Heart left ventricle (tissue), 16 donors: ENCODE measurements around the gene LRRC53. TPM values are rescaled to one million over a fixed set of nuclear protein-coding genes. Genes with fewer than 3 reads are reported as not detected.

Experiments used
- ATAC-seq, 4 donors: fragments of 200-7000 bp; cut with Tn5 transposase; one replicate each; pipeline ENCODE4 v1.9.1; 2020 to 2022; ENCODE audit warnings: moderate library complexity in 4 of 4, mild to moderate bottlenecking in 3 of 4, moderate number of reproducible peaks in 1 of 4
- DNase-seq, 5 donors: peaks; one replicate each; pipeline ENCODE4 v3.0.0-alpha.2; 2020
- H3K27ac ChIP-seq, 12 donors: fragments of 200-600 bp; sonication (generic) in 4 of 12; one replicate each; pipeline versions ENCODE4 v1.5.0 to v1.8.0; 2016 to 2022; ENCODE audit warnings: mild to moderate bottlenecking in 2 of 12
- H3K27me3 ChIP-seq, 9 donors: fragments of 200-600 bp; sonication (generic) in 2 of 9; one replicate each; pipeline versions ENCODE4 v1.5.1 to v1.8.0; 2016 to 2022; ENCODE audit warnings: mild to moderate bottlenecking in 3 of 9
- H3K36me3 ChIP-seq, 9 donors: fragments of 200-600 bp; sonication (generic) in 2 of 9; one replicate each; pipeline versions ENCODE4 v1.5.0 to v1.8.0; 2018 to 2022; ENCODE audit warnings: mild to moderate bottlenecking in 2 of 9
- H3K4me1 ChIP-seq, 12 donors: fragments of 200-600 bp; sonication (generic) in 4 of 12; one replicate each; pipeline versions ENCODE4 v1.5.0 to v1.8.0; 2016 to 2022; ENCODE audit warnings: mild to moderate bottlenecking in 3 of 12
- H3K4me3 ChIP-seq, 12 donors: fragments of 200-600 bp; sonication (generic) in 4 of 12; one replicate each; pipeline versions ENCODE4 v1.5.0 to v1.8.0; 2017 to 2022; ENCODE audit warnings: mild to moderate bottlenecking in 9 of 12, moderate library complexity in 4 of 12
- H3K9me3 ChIP-seq, 12 donors: fragments of 200-600 bp; sonication (generic) in 4 of 12; one replicate each; pipeline versions ENCODE4 v1.5.0 to v1.8.0; 2016 to 2022; ENCODE audit warnings: mild to moderate bottlenecking in 1 of 12
- POLR2A ChIP-seq, 2 donors: fragments of 450-650 bp; IDR thresholded peaks; one replicate each; pipeline ENCODE4 v1.6.1; 2017; ENCODE audit warnings: antibody characterized with exemption in 2 of 2, mild to moderate bottlenecking in 2 of 2, moderate library complexity in 2 of 2
- WGBS, 4 donors: extraction: QIAGEN DNeasy Blood & Tissue Kit in 2 of 4; methylation state at CpG; one replicate each; pipeline versions ENCODE4 v1.1.5 to v1.1.7; 2013 to 2018; 5-methylcytosine and 5-hydroxymethylcytosine counted together
- intact Hi-C, 10 donors: fragments of 100-400 bp; cut with DNase I; formaldehyde crosslinking; loops; one replicate each; pipeline versions ENCODE4 v1.11.1 to v1.14.2; 2022
- polyA plus RNA-seq, 2 donors: library from polyadenylated mRNA; stranded (reverse); fragments of 200-250 nt; gene quantifications; one replicate each; pipeline ENCODE4 v1.2.3, GENCODE V29; 2013
- total RNA-seq, 9 donors: library from RNA; depleted of rRNA in 2 of 9; stranded (reverse); fragments of >200 nt in 2 of 9; fragmentation: NEBNext Ultra II Directional in 3 of 9; extraction: Animal tissue kit (Norgen Biotek cat#: 25700) in 3 of 9; gene quantifications; one replicate each; pipeline versions ENCODE4 v1.1.0 to v1.2.4, GENCODE V29; 2016 to 2023
- TF ChIP-seq, protein P1 (sequence below), 12 donors: fragments of 200-600 bp; sonication (generic) in 4 of 12; IDR thresholded peaks; one replicate each; pipeline versions ENCODE4 v1.5.0 to v1.8.0; 2018 to 2022; ENCODE audit warnings: antibody characterized with exemption in 12 of 12, mild to moderate bottlenecking in 5 of 12
- donor health status: ischemic (EF 13 %, LVEDD 7.1; RV severe dilation, severe dysfunction).
- donor health status: healthy with polysubstance abuse.
- donor health status: DM: no; HTN: yes; CAD: no.
- donor health status: DM: no; HTN: no; CAD: no.
- donor health status: ischemic (EF 25% LVEDD 6.9; RV normal size, moderate dysfunction).
- donor health status: ischemic (EF 25% LVEDD 5.7; RV mildly dilated, moderate dysfunction).
- donor health status: healthy.
- donor health status: DM: yes; HTN: yes; CAD: no.
- donor health status: ischemic (EF 35%, LVEDD 5.7; RV mildly dilated, moderate dysfunction).
- donor health status: nonischemic (EF 11% LVEDD 7.7; RV severe dilation, severe dysfunction).
- donor health status: DM: yes; HTN: yes; CAD: no.
- donor health status: PGD.
- donor health status: ischemic (EF 29% LVEDD 5.4; RV normal size, mild dysfunction).
- donor health status: nonischemic (EF 23%, LVEDD 6.1; RV moderate dilation, normal function).

LRRC53 gene
- total and polyA plus RNA-seq, 11 donors, result 0.04 to 0.09 (median 0.06) TPM; not detected in 8

DNA sequence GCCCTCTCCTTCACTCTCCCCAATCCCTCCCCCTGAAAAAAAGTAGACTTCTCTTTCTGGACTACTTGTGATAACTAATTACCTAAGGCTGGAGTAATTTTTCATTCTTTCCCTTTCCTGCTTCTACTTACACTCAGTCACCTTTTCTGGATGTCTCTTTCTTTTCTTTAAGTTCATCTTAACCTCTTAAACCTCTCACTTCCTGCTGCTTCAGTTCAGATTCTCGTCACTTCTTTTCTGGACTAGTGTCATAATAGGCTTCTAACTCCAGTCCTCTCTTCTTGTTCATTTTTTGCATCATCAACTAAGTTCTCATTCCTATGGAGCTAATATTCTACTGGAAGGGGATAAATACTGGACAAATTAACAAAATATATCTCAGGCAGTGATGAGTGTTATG is 75.4 kb downstream of the LRRC53 start:
- H3K27ac ChIP-seq, result peak overlapping the region in 1 of 12 donors; percentile 29
- peaks cover 0 to 26% (median 1%) of the 10 kb centered on the region in 12 donors for H3K4me1 ChIP-seq
- H3K36me3 ChIP-seq, result peaks cover 0 to 19% (median 0%) of the 10 kb centered on the region in 9 donors
- WGBS, 4 donors, result 63 to 72% (median 67%) methylated on average over 1 of the region's 1 CpG
- ATAC-seq (no peak), DNase-seq (no peak)
- H3K4me3 ChIP-seq, result no peak overlapping the region
- TF ChIP-seq POLR2A (IDR thresholded peaks at IDR 0.05), result no peak
- TF ChIP-seq, protein P1, sequence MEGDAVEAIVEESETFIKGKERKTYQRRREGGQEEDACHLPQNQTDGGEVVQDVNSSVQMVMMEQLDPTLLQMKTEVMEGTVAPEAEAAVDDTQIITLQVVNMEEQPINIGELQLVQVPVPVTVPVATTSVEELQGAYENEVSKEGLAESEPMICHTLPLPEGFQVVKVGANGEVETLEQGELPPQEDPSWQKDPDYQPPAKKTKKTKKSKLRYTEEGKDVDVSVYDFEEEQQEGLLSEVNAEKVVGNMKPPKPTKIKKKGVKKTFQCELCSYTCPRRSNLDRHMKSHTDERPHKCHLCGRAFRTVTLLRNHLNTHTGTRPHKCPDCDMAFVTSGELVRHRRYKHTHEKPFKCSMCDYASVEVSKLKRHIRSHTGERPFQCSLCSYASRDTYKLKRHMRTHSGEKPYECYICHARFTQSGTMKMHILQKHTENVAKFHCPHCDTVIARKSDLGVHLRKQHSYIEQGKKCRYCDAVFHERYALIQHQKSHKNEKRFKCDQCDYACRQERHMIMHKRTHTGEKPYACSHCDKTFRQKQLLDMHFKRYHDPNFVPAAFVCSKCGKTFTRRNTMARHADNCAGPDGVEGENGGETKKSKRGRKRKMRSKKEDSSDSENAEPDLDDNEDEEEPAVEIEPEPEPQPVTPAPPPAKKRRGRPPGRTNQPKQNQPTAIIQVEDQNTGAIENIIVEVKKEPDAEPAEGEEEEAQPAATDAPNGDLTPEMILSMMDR (IDR thresholded peaks at IDR 0.05), result no peak
- H3K27me3 ChIP-seq, result no peaks in the 10 kb centered on the region
- H3K9me3 ChIP-seq, result no peaks in the 10 kb centered on the region
- intact Hi-C loops, result no loop called here

DNA sequence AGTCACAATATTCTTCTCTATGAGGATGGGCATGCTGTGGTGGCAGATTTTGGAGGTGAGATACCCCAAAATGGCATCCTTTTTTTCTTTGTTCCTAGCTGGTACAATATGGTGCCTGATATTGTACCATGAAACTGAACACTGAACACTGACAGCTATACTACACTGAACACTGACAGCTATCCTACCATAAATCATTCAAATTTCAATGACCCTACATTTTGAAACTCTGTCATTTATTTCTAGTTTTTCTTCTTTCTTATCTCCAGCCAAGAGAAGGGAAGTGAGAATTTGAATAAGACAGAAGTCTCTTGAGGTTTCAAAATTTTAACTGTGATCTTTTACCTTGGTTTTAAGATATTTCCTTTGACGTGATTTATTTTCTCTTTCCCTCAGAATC is 76.3 kb downstream of the LRRC53 start:
- Histone ChIP-seq H3K27ac (peak overlapping the region in 2 of 12 donors; percentile 3 to 29), H3K36me3 (peaks cover 0 to 15% (median 0%) of the 10 kb centered on the region in 9 donors), H3K4me3 (no peak overlapping the region), H3K27me3 (no peaks in the 10 kb centered on the region), H3K9me3 (no peaks in the 10 kb centered on the region), H3K4me1 (peaks cover 0 to 29% (median 1%) of the 10 kb centered on the region in 12 donors)
- WGBS, 4 donors, result 40 to 52% (median 44%) methylated on average over 1 of the region's 1 CpG
- ATAC-seq (no peak), DNase-seq (no peak)
- intact Hi-C loops, result no loop called here
- TF ChIP-seq, protein P1 (IDR thresholded peaks at IDR 0.05), result no peak
- TF ChIP-seq POLR2A (IDR thresholded peaks at IDR 0.05), result no peak

DNA sequence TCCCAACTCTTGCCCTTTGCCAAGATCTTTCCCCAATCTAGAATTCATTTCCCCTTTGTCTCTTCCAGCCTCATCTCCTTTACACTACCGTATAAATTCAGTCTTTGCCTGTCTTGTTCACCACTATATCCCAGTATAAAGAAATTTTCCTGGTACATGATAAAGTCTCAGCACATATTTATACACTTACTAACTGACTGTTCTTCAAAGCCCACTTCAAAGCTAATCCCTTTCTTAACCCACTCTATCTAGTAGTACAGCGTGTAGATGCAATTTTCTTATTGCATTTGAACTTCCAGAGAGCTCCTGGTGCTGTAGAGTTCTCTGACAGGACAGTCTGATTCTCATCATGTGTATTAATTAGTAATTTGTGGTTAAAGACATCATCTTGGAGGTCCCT is 78.1 kb downstream of the LRRC53 start:
- Histone ChIP-seq H3K9me3 (no peaks in the 10 kb centered on the region), H3K36me3 (peaks cover 0 to 2% (median 0%) of the 10 kb centered on the region in 9 donors), H3K27me3 (no peaks in the 10 kb centered on the region), H3K4me1 (peaks cover 0 to 36% (median 1%) of the 10 kb centered on the region in 12 donors), H3K4me3 (no peak overlapping the region), H3K27ac (no peak overlapping the region)
- DNase-seq (no peak), ATAC-seq (no peak)
- intact Hi-C loops, result no loop called here
- 57 to 70% (median 67%) methylated on average over 2 of the region's 2 CpGs for WGBS, 4 donors
- no peak for TF ChIP-seq POLR2A (IDR thresholded peaks at IDR 0.05)
- TF ChIP-seq, protein P1 (IDR thresholded peaks at IDR 0.05), result no peak

DNA sequence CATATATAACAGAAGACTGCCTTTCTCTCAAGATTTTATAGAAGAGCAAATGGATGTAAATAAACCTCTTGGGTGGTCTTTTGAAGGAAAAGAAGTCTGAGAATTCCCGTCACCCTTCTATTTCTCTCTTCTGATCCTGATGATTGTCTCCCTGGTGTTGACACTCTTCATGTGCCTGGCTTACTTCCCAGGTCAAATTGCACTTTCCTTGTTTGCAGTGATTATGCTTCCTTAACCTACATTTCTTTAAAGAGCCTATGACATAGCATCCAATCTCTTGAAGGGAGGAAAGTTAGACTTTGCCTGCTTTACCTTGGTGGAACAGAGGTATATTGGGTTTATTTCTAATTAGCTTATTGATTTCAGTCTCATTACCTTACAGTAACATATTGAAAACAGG is 80.1 kb downstream of the LRRC53 start:
- DNase-seq, result no peak
- no peaks in the 10 kb centered on the region for H3K27me3 ChIP-seq
- peaks cover 0 to 36% (median 1%) of the 10 kb centered on the region in 12 donors for H3K4me1 ChIP-seq
- TF ChIP-seq, protein P1 (IDR thresholded peaks at IDR 0.05), result no peak
- TF ChIP-seq POLR2A (IDR thresholded peaks at IDR 0.05), result no peak
- no peaks in the 10 kb centered on the region for H3K9me3 ChIP-seq
- peak overlapping the region in 2 of 12 donors; percentile 4 to 36 for H3K27ac ChIP-seq
- no peak for ATAC-seq
- no peaks in the 10 kb centered on the region for H3K36me3 ChIP-seq
- WGBS, 4 donors, result 0 to 20% (median 0%) methylated on average over 1 of the region's 1 CpG
- intact Hi-C loops, result no loop called here
- no peak overlapping the region for H3K4me3 ChIP-seq
